Right kidney (tissue), 9 donors: ENCODE measurements around the gene XAF1.
"Not testable (repeated sequence)": the region's sequence is repeated elsewhere in the genome, so short reads cannot be mapped to it uniquely, and the experiment has no call there.

Experiments used
- DNase-seq: peaks from one replicate; pipeline ENCODE4 v3.0.0-alpha.2; 2016
- long read RNA-seq, 8 donors: transcript quantifications; one replicate each; lab custom pipeline, GENCODE V29; 2026

The XAF1 gene
- long read RNA-seq, donor 1, partial matches to known transcripts: 0 of 1 reads
- long read RNA-seq, donor 1, other reads (novel, unspliced or antisense): 0 of 1 reads
- long read RNA-seq, donor 2: 0 reads
- long read RNA-seq, donor 3: 0 reads
- long read RNA-seq, donor 4, partial matches to known transcripts: 5 of 6 reads
- long read RNA-seq, donor 4, other reads (novel, unspliced or antisense): 0 of 6 reads
- long read RNA-seq, donor 5: 0 reads
- long read RNA-seq, donor 6: 0 reads
- long read RNA-seq, donor 7: 0 reads
- long read RNA-seq, donor 8, partial matches to known transcripts: 0 of 2 reads
- long read RNA-seq, donor 8, other reads (novel, unspliced or antisense): 0 of 2 reads

DNA sequence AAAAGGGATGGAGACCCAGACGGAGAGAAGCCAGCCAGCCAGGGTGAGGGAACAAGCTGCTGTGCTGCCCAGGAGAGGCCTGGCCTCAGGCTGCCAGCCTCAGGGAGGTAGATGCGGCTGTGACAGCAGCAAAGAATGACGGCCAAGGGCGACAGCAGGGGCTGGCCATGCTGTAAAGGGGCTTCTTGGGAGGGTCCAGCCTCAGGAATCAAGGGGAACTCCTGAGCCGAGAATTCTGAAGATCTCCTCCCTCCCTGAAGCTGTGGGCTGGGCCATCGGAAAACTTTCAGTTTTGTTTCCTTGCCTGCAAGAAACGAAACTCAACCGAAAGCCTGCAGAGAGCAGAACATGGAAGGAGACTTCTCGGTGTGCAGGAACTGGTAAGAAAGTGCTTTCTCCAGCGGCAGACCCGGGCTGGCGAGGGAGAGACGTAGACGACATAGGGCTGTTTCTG lies at the start of gene XAF1:
Gene XAF1 (plus strand): TSS at position 316 of the 454 bp plus-strand sequence. CDS start 33 bp downstream, at position 349.
- peak; percentile 21 for DNase-seq

GRCh38 chr17:6706499-6706898 lies 49.3 kb upstream of the XAF1 start:
- no peak for DNase-seq

DNA sequence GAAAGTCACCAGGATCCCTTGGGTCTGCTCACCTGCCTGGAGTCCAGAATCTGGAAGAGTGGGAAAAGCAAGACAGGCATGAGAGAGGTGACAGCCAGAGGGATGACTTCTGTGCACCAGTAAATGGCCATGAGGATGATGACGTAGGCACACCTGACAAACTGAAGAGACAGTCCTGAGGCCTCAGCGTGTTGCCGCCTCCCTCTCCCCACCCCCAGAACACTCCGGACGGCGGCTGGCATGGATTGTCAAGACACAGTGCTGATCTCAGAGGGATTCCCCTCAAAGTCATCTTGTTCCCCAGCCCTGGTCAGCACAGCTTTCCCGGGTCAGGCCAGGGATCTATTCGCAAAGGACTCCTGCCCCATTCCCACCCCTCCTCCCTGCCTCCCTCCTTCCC lies 48.9 kb upstream of the XAF1 start:
- no peak for DNase-seq

- DNase-seq: no peak
Measured at GRCh38 chr17:6708357-6708961, 47.4 kb upstream of the XAF1 start.

GRCh38 chr17:6710317-6710716 lies 45.5 kb upstream of the XAF1 start:
- no peak for DNase-seq

DNA sequence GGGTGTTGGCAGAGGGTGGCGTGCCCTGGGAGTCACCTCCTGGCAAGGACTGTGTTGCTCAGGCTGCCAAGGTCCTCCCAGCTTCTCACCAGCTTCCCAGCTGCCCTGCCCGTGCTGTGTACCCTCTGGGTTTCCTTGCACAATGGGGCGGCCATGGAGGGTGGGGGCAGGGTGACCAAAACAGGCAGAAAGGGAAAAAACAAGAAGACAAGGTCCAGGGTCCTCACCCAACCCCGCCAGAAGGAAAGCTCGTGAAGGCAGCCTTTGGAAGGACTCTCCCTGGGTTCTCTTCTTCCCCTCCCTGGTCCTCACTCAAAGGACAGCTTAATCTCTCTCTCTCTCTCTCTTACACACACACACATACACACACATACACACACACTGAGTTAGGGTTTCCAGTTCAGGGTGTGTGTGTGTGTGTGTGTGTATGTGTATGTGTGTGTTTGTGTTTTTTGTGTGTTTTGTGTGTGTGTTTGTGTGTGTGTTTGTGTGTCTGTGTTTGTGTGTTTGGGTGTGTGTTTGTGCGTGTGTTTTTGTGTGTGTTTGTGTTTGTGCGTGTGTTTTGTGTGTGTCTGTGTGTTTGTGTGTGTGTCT lies 44.7 kb upstream of the XAF1 start:
- no peak for DNase-seq

GRCh38 chr17:6711681-6712057 lies 44.2 kb upstream of the XAF1 start:
- DNase-seq: no peak

DNA sequence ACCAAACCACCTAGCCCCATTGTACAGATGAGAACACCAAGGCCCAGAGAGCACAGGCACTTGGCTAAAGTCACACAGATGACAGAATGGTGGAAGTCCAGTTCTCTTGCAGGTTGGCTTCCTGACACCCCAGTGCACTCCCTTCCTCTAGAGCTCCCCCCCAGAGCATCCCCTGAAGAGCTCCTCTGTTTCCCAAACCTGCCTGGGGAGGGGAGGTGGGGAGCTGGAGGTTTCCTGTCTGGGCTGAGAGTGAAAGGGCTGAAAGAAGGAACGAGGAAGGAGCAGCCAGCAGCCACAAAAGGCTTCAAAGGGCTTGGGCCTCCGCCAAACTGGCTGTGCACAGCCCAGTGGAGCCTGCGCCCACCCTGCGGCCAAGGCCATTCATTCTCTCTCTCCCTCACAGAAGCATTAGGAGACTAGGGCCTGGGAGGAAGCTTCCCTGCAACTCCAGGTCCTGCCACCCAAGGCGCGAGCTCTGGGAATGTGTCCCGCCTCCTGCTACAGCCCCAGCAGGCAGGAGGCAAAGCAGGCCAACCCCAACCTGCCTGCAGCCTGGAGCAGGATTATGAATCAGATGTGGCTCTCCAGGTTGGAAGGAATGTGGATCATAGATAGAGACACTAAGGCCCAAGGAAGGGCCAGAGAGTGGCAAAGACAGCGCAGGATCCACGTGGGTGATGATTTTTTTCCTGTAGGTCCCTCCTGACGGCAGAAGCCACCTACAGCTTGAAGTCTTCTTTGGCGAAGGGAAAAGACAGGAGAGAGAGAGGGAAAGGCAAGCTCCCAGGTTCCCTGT lies 43.6 kb upstream of the XAF1 start:
- peak; percentile 34 for DNase-seq

- DNase-seq: peak; percentile 22
Measured at GRCh38 chr17:6712854-6713129, 43.1 kb upstream of the XAF1 start.

GRCh38 chr17:6713130-6713917 lies 42.5 kb upstream of the XAF1 start, which contains the start of gene SLC13A5:
SLC13A5 (minus strand) TSS chr17:6713369; CDS start chr17:6713333, 36 bp downstream.
- peak; percentile 53 for DNase-seq

GRCh38 chr17:6713918-6714271 lies 42.0 kb upstream of the XAF1 start:
- peak; percentile 27 for DNase-seq

GRCh38 chr17:6714315-6714874 lies 41.5 kb upstream of the XAF1 start:
- DNase-seq: no peak

DNA sequence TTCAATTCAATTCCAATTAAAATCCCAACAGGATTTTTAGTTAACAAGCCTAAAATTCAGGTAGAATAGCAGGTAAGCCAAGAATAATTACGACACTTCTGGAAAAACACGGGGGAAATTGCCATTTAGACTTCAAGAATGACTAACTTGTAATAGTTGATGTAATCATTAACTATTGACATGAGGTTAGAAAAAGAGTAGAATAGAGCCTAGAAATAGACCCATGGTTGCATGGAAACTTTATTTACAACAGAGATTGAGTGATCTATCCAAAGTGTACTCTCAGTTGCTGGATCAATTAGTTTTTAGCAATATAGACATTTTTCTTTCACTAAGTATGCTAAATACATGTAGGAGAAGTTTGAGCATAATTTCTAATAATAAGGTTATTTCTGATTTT lies 39.1 kb upstream of the XAF1 start:
- DNase-seq: no peak

DNA sequence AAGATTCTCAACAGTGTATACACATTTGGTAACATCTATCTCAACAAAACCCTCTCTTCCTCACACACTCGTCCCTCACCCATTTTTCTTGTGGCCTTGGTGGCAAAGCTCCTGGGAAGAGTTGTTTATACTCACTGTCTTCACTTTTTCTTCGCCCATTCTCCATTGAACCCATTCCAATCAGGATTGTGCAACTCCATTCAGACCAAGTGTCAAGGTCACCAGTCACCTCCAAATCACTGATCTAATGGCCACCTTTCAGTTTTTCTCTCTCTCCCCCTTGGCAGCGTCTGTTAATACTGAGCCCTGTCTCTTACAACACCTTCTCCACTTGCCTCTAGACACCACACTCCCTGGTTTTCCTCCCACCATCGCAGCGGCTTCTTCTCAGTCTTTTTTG lies 34.1 kb upstream of the XAF1 start:
- DNase-seq: no peak

GRCh38 chr17:6724009-6724408 lies 31.8 kb upstream of the XAF1 start:
- no peak for DNase-seq

DNA sequence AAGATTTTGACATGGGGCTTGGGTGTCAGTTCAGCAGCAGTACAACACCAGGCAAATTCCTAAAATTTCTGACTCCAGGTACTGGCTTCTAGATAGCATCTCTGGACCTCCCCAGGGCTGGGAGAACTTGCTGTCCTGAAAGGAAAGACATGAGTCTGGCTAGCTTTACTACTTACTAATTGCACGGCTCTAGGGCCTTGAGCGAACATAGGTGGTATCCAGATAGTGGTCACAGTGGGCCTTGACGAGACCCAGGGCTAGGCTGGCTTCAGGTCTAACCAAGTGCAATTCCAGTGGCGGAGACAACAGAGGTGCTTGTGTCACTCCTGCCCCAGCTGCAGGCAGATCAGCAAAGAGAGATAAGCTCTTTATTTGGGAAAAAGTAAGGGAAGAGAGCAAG lies 26.3 kb upstream of the XAF1 start:
- no peak for DNase-seq

- DNase-seq: not testable (repeated sequence)
Measured at GRCh38 chr17:6746665-6747064, 9.2 kb upstream of the XAF1 start.

GRCh38 chr17:6748617-6749016 lies 7.2 kb upstream of the XAF1 start:
- DNase-seq: no peak

DNA sequence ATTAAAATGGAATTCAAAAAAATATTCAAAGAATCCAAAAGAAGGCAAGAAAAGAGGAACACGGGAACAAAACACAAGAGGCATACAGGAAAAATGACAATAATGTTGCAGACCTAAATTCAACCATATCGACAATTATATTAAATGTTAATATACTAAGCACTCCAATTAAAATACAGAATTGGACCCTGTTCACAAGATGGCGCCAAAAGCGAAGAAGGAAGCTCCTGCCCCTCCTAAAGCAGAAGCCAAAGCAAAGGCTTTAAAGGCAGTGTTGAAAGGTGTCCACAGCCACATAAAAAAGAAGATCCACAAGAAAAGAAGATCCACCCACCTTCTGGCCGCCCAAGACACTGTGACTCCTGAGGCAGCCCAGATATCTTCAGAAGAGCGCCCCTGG lies 6.3 kb upstream of the XAF1 start:
- DNase-seq: no peak

GRCh38 chr17:6752068-6752909 lies 3.6 kb upstream of the XAF1 start:
- peak; percentile 8 for DNase-seq

DNA sequence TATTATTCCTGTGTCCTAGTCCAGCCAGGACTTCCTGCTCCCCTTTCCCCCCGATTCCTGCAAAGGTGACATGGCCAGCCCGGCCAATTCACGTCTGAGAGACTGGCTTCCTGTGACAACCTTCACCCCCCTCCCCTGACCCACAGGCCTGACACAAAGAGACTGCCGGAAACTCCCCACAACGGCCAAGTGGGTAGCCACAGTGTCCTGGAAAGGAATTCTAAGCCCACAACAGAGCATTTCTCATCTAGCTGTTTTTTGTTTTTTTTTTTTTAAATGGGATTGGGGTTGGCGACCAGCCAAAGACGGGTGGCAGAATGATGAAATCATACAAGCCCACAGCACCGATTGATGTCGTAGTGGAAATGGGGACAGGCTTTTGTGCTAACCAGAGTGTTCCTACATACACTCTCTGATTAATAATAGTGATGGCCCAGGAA lies 2.8 kb upstream of the XAF1 start:
- DNase-seq: peak; percentile 24
